Neural cell (in vitro differentiated cells): ENCODE measurements around the gene TMEM245.
"Not testable (repeated sequence)": the region's sequence is repeated elsewhere in the genome, so short reads cannot be mapped to it uniquely, and the experiment has no call there.

Experiments
- CTCF ChIP-seq: fragments of 450-650 bp; IDR thresholded peaks from 2 replicates; pipeline ENCODE4 v1.5.1; 2014; ENCODE audit warnings: antibody characterized with exemption, mild to moderate bottlenecking, moderate library complexity; ENCODE audit not compliant: poor library complexity, severe bottlenecking
- EZH2 ChIP-seq: fragments of 200-600, 300-800 bp; shearing (Covaris generic), sonication (generic); IDR thresholded peaks from 2 replicates; pipeline ENCODE4 v1.6.1; 2014; ENCODE audit warnings: antibody characterized with exemption, low read length, borderline replicate concordance, mild to moderate bottlenecking; ENCODE audit not compliant: insufficient read depth, poor library complexity, severe bottlenecking
- MXI1 ChIP-seq: fragments of 450-650 bp; conservative IDR thresholded peaks from 2 replicates; pipeline ENCODE4 v1.6.1; 2014; ENCODE audit warnings: antibody characterized with exemption, mild to moderate bottlenecking; ENCODE audit not compliant: poor library complexity, severe bottlenecking

- not testable (repeated sequence) for TF ChIP-seq CTCF, EZH2, MXI1
These were observed 148.4 kb downstream of the TMEM245 start for GRCh38 chr9:108971392-108971791.
